GM19463 (cell line): ENCODE measurements around the gene GNG12.
"Not testable (repeated sequence)": the region's sequence is repeated elsewhere in the genome, so short reads cannot be mapped to it uniquely, and the experiment has no call there.

ENCODE experiments used
- ATAC-seq: cut with Tn5 transposase; IDR thresholded peaks from one replicate; pipeline ENCODE4 v1.9.1; 2021; ENCODE audit warnings: mild to moderate bottlenecking, moderate library complexity; ENCODE audit not compliant: unreplicated experiment

Gene GNG12

DNA sequence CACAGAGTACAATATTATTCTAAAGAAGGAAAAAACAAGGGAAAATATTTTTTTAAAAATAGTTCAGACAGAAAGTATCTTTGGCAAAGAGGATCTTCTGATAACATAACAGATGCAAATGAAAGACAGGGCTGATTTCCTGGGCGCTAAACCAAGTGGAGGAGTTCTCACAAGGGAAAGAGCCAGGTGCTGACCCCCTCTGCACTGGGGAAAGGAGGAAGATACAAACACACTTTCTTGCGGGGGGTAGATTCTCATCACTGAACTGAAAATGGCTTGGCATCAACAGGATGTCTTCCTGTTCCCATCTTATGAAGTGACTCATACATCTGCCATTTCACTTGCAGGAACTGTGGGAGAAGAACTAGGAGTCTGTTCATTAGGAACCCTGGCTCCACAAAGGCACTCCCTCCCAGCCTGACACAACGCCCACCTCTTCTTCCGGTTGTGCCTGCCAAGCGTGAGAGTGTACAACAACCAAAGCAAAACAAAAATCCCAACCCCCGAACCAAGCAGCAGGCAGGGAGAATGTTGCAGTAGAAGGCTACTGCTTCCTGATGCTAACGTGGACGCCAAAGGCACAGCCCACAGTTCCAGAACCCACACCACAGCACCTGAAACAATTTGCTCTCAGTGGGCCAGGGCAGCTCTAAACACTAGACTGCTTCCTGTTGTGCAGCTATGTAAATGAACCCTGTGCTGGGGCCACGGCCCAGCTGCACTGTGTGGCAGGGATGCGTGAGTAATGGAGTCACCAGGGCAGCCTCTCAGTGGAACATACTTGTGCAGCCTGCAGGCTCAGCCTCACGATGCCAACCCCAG is 97.2 kb downstream of the GNG12 start:
- ATAC-seq, result peak; percentile 87

DNA sequence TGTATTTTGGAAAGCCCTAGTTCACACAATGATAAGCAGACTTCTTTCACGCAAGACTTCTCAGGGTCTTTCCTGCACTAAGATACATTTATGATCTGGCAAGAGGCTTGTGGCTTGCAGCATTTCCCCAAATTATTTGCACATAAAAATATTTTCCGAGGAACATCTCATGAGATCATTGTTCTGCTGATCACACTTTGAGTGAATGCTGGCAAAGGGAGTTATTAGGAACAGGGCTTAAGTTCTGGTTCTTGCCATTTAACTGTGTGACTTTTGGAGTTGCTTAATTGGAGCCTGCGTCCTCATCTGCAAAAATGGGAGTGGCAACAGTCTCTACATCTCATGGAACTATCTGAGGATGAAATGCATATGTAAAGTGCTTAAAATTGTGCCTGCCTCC is 98.1 kb downstream of the GNG12 start:
- ATAC-seq, result no peak

DNA sequence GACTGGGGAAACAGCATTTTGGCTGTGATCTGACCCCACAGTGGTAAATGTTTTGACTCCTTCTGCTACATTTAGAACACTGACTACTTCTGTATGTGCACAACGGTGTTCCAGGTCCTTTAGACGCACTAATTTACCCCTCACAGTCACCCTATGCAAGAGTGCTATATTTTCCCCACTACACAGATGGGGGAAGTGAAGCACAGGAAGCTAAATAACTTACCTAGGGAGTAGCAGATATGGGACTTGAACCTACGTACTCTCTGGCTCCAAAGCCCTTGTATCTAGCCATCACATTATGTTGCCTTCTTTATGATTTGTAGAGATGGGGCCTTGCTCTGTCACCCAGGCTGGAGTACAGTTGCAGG is 99.0 kb downstream of the GNG12 start:
- no peak for ATAC-seq

DNA sequence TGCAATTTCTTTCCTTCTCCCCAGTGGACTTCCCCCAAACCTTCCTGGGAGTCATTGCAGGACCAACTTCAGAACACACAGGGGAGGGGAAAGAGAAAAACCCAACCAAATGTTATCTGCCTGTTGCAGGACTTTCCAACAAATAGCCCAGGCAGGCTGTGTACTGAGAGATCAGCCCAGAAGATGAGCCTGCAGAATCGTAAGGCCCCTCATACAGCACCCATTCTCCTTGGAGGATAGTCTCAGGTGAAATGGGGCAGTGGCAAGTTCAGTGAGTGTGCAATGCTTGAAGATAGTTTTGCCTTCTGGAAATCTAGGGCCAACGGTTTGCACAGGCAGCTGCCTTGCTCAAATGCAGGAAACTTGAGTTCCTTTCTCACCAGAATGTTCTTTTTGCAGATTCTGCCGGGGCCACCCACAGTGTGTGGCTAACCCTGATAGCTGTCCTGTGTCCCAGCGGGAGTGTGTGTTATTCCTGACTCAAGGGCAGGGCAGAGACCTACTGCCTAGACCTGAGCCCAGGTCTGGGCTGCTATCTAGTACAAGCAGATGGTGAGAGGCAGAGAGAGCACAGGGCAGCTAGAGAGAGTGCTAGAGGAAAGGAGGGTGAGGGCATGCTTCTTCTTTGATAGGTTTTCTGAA is 99.5 kb downstream of the GNG12 start:
- ATAC-seq, result no peak

DNA sequence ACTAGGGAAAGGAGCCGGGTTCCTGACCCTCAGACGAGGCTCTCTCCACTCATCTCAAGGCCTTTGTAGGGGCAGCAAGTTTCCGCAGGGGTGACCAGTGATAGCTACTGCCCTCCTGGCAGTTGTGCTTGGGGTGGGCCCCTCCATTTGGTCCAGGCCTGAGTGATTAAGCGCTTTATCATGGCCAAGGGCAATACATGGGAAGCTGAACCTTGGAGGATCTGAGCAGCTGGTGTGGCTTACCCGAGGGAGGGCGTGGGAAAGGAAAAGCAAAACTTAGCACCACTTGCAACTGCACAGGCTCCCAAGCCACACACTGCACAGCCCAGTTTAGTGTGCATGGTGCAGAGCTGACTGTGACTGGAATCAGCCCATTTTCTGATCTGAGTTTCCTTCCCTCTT is 100.5 kb downstream of the GNG12 start:
- peak; percentile 43 for ATAC-seq

DNA sequence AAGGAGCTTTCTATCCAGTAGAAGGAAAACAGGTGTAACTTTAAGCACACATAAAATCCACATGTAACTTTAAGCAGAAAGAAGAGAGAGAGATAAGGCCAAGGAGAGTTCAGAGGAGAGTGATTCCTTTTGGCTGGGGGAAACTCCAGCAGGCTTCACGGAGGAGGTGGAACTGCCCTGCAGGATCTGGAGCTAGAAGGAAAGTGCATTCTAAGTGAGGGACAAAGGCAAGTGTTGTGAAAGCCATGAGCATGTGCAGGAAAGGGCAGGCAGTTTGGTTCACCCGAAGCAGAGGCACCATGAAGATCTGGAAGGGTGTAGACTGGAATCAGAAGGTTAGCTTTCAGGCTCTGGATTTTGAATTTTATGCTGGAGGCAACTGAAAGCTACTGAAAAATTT is 101.9 kb downstream of the GNG12 start:
- ATAC-seq, result no peak

DNA sequence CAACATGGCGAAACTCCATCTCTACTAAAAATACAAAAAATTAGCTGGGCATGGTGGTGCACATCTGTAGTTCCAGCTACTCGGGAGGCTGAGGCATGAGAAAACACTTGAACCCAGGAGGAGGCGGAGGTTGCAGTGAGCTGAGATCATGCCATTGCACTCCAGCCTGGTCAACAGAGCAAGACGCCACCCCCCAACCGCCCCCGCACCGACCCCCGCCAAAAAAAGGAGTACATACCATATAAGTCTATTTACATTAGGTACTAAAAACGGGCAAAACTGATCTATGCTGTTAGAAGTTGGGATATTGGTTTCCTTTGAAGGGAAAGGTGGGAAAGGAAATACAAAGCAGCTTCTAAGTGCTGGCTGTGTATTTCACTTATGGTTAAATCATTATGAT is 103.0 kb downstream of the GNG12 start:
- ATAC-seq, result not testable (repeated sequence)

DNA sequence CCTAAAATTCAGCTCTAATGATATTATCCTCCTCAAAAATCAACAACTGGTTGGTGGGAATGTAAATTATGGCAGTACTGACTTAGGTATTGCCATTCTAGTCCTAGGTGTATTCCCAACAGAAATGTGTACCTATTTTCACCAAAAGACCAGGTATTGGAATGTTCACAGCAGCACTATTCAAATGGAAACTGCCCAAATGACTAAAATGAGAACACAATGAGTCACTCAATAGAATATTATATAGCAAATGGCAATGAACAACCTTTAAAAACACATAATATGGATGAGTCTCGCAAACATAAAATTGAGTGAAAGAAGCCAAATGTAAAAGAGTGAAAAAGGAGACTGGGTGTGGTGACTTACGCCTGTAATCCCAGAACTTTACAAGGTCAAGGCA is 103.4 kb downstream of the GNG12 start:
- ATAC-seq, result peak; percentile 26

DNA sequence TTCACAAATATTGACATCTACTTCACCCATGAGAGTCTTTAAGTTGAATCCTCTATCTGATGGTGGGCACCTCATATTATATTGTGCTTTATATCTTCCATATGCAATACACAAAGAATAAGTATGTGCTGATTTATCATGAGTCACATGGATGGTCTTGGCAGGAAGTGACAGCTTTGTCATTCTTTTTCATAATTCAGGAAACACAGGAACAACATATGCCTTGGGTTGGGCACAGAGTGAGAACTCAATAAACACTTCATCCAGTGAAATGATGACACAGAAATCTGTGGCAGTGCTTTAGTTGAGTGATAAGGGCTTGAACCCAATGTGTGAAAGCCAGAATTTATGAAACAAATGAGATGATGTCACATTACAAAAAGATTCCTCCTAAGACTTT is 107.0 kb downstream of the GNG12 start:
- ATAC-seq, result no peak

DNA sequence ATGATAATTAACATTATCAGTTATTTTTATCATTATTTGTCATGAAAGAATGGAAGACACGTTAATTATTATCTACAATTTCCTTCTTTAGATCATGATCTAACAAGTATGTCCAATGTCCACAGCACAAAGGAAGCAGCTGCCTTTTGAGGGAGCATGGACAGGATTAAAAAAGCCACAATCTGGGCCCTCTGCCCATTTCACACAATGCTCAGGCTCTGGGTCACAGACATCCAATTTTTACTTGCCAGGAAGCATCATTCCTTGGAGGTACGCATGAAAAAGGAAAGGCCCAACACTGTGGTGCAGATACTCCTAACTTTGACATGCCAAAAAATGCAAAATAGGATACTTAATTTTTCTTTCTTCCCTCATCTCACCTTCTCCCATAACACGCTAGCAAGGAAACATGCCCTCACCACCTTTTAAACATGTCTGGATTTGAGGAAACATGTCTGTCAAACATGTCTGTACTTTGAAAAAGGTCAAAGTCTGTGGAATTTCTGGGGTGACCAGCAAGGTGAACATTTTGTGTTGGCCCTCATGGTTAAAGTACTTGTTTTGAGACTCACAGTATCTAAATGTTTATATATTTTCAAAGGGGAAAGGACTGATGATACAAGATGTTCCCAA is 108.2 kb downstream of the GNG12 start:
- ATAC-seq, result no peak

DNA sequence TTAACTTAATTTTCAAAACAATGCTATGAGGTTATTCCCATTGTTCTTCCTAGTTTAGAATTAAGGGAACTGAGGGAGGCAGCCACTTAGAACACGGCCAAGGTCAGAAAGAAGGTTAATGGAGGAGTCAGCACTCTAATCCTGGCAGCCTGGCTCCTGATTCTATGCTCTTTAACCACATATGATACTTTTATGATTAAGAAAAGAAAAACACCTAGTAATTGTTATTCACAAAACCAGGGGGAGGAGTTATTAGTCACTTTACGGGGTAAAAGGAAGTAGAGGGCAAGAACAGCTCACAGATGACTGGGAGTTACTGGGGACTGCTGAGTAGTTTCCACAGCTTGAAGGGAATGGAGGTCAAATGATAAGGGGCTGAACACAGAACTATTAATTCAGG is 109.6 kb downstream of the GNG12 start:
- peak; percentile 78 for ATAC-seq

DNA sequence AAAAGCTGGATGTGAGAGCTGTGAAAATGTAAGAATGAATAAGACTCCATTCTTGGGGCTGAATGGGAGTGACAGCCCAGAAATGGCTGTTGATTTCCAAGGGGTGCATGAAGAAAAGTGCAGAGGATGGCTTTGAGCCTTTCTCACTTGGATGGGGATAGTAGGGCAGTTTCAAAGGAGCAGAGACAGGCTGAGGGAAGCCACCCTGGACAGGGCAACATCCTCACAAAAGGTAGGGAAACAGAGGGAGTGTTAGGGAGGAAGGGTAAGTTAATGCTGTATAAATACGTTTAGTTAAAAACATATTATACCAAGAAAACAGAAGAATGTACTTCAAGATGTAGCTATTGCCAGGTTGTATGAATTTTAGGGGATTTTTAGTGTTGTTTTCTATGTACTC is 110.1 kb downstream of the GNG12 start:
- ATAC-seq, result no peak

DNA sequence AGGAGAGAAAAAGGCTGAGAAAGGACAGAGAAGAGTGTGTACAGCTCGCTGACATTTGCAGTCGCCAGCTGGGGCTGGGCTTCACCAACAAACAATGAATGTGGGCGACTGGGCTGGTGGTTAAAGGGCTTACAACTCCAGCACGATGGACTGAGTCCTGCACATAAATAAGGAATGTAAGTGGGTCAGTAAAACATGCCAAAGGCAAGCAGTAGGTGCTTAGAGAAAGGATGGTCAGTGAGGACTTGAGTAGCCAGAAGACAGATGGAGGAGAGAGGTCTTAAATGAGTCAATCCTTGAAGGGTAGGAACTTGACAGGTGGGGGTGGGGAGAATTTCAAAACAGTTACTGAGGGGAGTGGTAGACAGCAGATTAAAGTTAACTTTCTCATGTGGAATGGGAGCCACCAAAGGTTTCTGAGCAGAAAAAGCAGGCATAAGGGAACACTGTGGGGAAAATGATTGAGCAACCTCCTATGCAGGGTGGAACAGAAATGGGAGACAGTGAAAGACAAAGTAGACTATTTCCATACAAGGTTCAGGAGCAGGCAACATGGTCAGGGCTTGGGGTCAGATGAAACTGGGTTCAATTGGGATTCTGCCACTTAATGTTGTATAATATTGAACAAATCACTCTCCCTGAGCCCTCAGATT is 110.8 kb downstream of the GNG12 start:
- ATAC-seq, result no peak

DNA sequence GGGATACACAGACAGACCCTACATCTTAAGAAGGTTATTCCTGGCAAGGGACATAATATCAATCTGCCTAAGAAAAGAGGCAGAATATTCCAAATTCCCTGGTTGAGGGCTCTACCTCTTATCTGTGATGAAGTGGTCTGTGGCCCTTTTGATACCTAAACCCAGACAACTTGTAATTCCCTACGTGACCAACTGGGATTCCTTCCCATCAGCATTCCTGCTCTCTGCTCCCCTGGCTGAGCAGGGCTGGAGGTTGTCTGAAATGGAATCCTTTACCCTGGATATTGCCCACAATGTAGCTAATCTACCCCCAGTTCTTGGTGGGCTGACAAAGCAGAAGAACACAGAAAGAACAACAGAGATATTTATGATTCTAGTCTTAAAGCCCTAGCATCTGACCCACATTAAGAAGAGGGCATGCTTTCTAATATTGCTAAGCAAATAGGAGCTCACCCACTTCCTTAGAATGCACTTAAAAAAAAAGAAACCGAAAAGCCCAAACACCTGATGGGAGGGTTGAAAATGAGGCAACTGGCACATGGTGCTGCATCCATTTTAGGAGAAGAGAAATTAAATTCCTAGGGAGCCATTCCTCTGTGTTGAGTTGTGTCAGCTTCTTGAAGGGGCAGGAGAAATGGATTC is 111.5 kb downstream of the GNG12 start:
- ATAC-seq, result no peak

DNA sequence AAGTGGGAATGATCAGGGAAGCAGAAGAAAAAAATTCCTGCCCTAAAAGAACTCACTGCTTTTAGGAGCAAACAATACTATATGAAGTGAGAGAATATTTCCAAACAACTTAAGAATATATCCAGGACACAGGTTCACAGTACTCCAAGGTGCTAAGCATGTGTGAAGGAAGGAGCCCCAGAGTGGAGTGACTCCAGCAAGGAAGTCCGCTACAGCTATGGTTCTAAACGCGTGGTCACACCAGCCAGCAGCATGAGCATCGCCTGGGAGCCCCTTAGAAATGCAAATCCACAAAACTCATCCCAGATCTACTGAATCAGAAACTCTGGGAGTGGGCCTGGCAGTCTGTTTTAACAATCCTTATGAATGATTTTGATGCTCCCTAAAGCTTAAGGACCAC is 112.2 kb downstream of the GNG12 start:
- ATAC-seq, result no peak

DNA sequence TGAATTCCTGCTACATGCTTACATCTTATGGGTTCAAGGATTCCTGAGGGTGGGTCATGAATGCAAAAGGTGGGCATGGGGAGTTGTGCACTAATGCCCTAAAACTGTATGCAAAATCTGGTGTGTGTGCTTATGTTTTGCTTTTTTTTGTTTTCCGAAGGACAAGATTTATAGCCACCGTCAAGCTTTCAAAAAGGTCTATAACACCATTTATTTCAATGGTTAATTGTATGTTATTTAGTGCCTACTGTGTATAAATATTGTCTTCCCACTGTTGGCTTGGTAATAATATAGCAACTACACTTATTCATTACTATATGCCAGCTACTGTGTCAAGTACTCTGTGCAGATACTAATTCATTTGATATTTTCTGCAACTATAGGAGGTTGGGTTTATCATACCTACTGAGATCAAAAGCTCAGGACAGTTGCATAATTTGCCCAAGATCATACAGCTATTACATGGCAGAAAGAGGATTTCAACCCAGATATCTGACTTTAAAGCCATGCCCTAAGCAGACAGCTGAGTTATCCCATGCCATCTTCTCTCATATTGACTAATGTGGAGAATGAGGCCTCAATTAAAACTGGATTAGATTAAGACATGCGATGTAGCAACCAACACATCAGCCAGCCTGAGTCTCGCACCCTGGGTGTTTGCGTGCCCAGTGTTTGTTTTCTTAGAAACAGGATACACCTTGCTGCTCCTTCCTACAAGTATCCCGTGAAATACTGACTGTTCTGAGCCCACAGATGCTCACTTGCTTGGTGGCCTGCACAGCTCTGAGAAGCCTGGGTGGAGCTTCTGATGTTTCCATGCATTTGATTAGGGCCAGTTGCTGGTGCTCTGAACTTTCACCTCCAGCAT is 113.7 kb downstream of the GNG12 start:
- ATAC-seq, result no peak

DNA sequence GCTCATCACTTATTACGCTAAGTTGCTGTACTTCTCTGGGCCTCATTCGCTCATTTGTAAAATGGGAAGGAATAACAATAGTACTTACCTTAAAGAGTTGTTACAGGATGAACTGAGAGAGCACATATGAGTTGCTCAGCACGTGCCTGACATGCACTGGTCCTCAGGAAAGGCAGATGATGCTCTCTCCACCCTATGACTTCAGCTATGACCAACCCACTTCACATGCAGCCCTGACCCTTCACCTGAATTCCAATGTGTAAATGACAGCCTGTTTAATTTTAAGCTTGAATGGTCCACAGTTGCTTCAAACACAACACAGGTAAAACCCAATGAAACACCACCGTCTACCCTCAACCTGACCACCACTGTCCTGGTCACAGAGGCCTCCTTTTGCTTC is 115.4 kb downstream of the GNG12 start:
- ATAC-seq, result no peak

DNA sequence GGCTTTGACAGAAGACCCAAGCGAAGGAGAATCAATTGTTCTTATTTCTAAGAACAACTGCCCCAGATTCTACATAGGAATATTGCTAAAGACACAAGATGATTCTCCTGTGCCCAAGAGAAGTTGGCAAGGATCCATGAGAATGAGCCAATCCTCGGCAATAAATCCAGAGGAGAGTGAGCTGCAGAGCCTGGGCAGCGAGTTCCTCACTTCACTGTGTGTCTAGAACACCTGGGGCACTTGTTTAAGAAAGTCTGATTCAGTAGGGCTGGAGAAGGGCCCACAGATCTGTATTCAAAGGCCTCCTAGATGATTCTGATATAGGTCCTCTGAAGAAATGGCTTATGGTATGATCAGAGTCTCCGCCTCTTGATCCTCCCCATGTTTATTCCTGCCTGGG is 116.5 kb downstream of the GNG12 start:
- no peak for ATAC-seq

DNA sequence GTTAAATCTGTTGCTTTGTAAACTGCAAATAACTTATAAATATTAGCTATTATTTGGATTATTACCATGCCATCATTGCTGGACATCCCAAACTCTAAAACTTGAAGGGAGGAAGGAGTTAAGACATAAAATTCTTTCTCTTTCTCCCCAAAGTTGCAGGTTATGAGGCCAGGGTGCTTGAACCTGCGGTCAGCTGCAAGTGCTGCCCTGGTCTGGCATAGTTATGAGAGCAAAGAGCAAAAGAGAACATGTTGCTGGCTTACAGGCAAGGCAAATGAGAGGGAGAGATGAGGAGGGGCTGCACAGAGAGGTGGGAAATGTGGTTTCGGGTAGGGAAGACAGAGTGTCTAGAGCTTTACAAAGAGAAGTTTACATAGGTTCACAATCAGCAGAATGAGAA is 117.4 kb downstream of the GNG12 start:
- no peak for ATAC-seq
